Measurements from ENCODE around the gene MAP4K2. TPM values are rescaled to one million over a fixed set of nuclear protein-coding genes. Genes with fewer than 3 reads are reported as not detected.

Gene MAP4K2
- total RNA-seq, 1 donor from 2014 or later: 7.5 TPM

DNA sequence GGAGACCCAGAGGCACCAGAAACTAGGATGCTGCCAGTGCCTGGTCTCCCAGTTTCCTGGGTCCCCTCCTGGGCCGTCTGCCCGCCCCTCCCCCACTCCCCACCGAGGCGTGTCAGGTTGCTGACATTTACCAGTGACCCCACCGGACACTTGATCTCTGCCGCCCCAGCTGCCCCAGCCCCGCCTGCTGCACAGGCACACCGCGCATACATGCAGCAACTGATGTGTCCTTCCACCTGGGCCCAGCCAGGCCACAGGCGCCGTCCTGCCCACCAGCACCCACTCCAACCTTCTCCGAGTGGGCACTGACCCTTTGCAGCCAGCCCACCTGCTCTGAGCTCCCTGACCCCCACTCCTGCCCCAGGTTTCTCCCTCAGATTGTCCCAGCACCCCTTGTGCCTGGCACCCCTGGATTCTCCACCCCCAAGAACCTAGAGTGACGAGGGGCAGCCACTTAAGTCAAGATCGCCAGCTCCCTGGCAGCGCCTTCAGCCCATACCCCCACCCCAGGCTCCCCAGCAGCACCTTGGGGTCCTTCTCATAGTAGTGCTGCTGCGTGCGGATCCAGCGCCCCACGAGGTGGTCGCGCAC is 43.8 kb downstream of the MAP4K2 start:
- H3K27me3 ChIP-seq (ENCODE audit: low read depth): no peaks in the 10 kb centered on the region
- H3K4me3 ChIP-seq: peak overlapping the region; percentile 69
- H3K9me3 ChIP-seq (replicated peaks): no peaks in the 10 kb centered on the region
- peak overlapping the region; percentile 89 for H3K27ac ChIP-seq (replicated peaks)
- intact Hi-C loops (cut with micrococcal nuclease): no loop called here
- H3K36me3 ChIP-seq: peaks cover 16% of the 10 kb centered on the region
- no peak for DNase-seq
- TF ChIP-seq, protein P1, sequence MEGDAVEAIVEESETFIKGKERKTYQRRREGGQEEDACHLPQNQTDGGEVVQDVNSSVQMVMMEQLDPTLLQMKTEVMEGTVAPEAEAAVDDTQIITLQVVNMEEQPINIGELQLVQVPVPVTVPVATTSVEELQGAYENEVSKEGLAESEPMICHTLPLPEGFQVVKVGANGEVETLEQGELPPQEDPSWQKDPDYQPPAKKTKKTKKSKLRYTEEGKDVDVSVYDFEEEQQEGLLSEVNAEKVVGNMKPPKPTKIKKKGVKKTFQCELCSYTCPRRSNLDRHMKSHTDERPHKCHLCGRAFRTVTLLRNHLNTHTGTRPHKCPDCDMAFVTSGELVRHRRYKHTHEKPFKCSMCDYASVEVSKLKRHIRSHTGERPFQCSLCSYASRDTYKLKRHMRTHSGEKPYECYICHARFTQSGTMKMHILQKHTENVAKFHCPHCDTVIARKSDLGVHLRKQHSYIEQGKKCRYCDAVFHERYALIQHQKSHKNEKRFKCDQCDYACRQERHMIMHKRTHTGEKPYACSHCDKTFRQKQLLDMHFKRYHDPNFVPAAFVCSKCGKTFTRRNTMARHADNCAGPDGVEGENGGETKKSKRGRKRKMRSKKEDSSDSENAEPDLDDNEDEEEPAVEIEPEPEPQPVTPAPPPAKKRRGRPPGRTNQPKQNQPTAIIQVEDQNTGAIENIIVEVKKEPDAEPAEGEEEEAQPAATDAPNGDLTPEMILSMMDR (IDR thresholded peaks at IDR 0.05; ENCODE audit: borderline replicate concordance): no peak
- H3K4me1 ChIP-seq: peaks cover 66% of the 10 kb centered on the region

DNA sequence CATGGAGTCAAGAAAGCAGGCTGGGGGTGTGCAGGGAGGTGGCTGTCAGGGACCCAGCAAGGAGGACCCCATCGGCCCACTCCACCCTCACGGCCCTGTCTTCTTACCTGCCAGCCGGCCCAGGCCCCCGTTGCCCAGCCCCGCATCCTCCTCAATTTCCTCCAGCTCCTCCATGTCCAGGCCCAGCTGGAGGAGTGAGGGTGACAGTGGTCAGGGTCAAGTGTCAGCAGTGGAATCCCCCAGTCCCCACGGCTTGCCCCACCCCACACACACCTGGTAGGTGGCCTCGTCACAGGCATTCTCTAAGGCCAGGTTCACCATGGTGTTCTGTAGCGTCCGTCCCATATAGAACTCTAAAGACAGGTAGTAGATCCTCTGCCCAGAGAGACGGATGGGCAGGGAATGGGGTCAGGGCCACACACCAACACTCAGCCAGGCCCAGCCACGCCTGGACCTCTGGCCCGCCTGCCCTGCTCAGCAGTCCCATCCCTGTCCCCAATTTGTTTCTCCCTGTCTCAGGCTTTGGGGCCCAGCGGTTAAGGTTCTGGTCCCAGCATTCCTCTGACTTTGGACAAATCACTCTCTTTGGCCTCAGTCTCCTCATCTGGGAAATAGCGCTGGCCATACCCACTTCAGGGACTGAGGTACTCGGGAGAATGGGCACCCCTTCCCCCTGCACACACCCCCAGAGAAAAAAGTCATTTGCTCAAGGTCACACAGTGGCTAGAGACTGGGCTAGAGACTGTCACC is 44.5 kb downstream of the MAP4K2 start:
- Histone ChIP-seq H3K4me3 (peak overlapping the region; percentile 69), H3K36me3 (peaks cover 13% of the 10 kb centered on the region), H3K27me3 (ENCODE audit: low read depth) (no peaks in the 10 kb centered on the region), H3K9me3 (replicated peaks) (no peaks in the 10 kb centered on the region), H3K4me1 (peaks cover 59% of the 10 kb centered on the region), H3K27ac (replicated peaks) (peak overlapping the region; percentile 89)
- TF ChIP-seq, protein P1 (IDR thresholded peaks at IDR 0.05; ENCODE audit: borderline replicate concordance): no peak
- intact Hi-C loops (cut with micrococcal nuclease): no loop called here
- no peak for DNase-seq

DNA sequence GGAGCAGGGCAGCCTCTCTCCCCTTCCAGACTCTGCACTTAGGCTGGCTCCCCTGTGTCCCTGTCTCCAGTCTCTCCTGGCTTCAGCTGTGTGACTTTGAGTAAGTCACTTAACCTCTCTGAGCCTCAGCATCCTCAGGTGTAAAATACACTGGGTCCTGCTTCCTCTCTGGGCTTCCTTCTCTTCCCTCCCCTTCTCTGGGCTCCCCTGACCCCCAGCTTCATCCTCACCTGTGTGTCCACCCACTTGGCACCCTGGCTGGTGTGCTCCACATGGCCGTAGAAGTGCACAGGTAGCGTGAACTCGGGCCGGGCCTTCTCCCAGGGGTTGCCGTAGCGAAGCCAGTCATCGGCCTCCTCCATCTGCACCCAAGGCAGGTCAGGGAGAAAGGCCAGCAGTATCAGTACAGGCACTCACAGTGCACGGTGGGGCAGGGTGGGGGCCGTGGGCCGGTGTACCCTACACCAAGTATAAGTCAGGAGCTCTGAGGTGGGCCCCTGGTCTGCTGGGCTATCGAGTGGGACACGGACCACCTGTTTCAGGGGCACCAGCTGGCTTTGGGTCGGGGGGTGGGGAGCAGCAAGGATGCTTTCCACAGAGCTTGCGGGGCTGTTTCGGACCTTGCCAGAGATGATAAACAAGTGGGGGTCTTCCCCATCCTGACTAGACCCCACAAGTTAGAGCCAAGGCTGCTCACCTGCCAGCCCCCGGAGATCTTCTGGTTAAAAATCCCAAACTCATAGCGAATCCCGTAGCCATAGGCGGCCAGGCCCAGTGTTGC is 45.3 kb downstream of the MAP4K2 start:
- no peak overlapping the region for H3K4me3 ChIP-seq
- H3K36me3 ChIP-seq: peaks cover 19% of the 10 kb centered on the region
- no peak overlapping the region for H3K27ac ChIP-seq (replicated peaks)
- no peaks in the 10 kb centered on the region for H3K9me3 ChIP-seq (replicated peaks)
- intact Hi-C loops (cut with micrococcal nuclease): no loop called here
- no peak for DNase-seq
- TF ChIP-seq, protein P1 (IDR thresholded peaks at IDR 0.05; ENCODE audit: borderline replicate concordance): no peak
- H3K27me3 ChIP-seq (ENCODE audit: low read depth): no peaks in the 10 kb centered on the region
- H3K4me1 ChIP-seq: peaks cover 51% of the 10 kb centered on the region

DNA sequence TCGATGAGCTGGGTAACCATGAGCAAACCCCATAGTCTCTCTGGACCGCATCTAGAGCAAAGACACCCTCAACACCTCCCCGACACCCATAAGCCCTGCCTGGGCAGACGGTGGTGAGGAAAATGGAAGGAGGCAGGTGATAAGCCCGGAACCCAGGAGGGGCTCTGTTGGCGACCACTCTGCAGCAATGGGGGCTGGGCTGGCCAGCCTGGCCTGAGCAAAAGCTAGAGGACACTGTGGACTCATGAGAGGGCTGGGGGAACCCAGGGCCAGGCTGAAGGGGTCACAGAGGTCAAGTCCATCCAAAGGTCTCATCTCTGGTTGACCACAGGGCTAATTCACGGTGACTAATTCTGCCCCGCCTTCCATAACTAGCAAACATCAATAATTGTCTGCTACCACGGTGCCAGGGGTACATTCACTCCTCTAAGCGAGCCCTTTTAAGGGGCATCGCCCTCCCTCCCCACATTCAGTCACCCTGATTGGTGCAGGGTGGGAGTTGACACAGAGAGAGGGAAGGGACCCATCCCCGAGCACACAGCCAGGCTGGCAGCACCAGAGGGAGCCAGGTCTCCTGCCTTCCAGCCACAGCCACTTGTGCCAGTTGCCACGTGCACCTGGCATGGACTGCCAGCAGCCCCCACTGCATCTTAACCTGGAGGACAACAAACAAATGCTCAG is 47.2 kb downstream of the MAP4K2 start:
- no peak for DNase-seq
- H3K27me3 ChIP-seq (ENCODE audit: low read depth): no peaks in the 10 kb centered on the region
- peaks cover 34% of the 10 kb centered on the region for H3K36me3 ChIP-seq
- H3K4me1 ChIP-seq: peaks cover 32% of the 10 kb centered on the region
- TF ChIP-seq, protein P1 (IDR thresholded peaks at IDR 0.05; ENCODE audit: borderline replicate concordance): no peak
- no peak overlapping the region for H3K4me3 ChIP-seq
- intact Hi-C loops (cut with micrococcal nuclease): no loop called here
- H3K27ac ChIP-seq (replicated peaks): no peak overlapping the region
- no peaks in the 10 kb centered on the region for H3K9me3 ChIP-seq (replicated peaks)

Data from left ventricle myocardium inferior (tissue), 1 donor.